ENCODE results near the gene PTPRK. TPM values are rescaled to one million over a fixed set of nuclear protein-coding genes. Genes with fewer than 3 reads are reported as not detected.

PTPRK gene
- total and polyA plus RNA-seq, 9 of the 15 experiments (the other 6 are each of a cell fraction or from before 2014, with no cell fraction given) = 0.04 to 0.51 TPM; not detected in 7

- ChIA-PET POLR2A (no interaction called here), CTCF (ENCODE audit: low intra/inter-chr PET ratio) (no interaction called here)
- intact Hi-C loops (cut with micrococcal nuclease) (no loop called here), in situ Hi-C loops (cut with MboI) (no loop called here)
- no peaks in the 10 kb centered on the region for H3K79me2 ChIP-seq (ENCODE audit: control insufficient read depth, insufficient read depth, low read length)
- 0% methylated on average over 2 of the region's 2 CpGs for WGBS (ENCODE audit: insufficient coverage, low coverage, missing lambda C conversion rate)
- ATAC-seq (no peak), FAIRE-seq (no peak), DNase-seq (ENCODE audit: extremely low read depth in 1 of 4, low spot score in 3 of 4) (no peak)
- BruUV-seq (replicated peaks) = no TSS peak
- no peaks in the 10 kb centered on the region for H3K27me3 ChIP-seq (ENCODE audit: control insufficient read depth in 2 of 2, insufficient read depth in 2 of 2, low read length in 2 of 2)
- no peak overlapping the region for H3K4me3 ChIP-seq
- H4K20me1 ChIP-seq (replicated peaks; ENCODE audit: control insufficient read depth, insufficient read depth, low read length) = no peaks in the 10 kb centered on the region
- H3K9me1 ChIP-seq (ENCODE audit: control insufficient read depth, insufficient read depth, low read length) = no peaks in the 10 kb centered on the region
- H3K9me3 ChIP-seq (replicated peaks; ENCODE audit: control insufficient read depth, insufficient read depth, low read depth, low read length) = no peaks in the 10 kb centered on the region
- H3K9ac ChIP-seq (ENCODE audit: insufficient read depth in 1 of 2, low read depth in 2 of 2, low read length in 2 of 2) = no peak overlapping the region
- H3K4me1 ChIP-seq (replicated peaks in 1 of 2; ENCODE audit: control insufficient read depth in 2 of 2, insufficient read depth in 2 of 2, low read length in 2 of 2) = no peaks in the 10 kb centered on the region
- H2AFZ ChIP-seq (ENCODE audit: low read depth, low read length) = no peak overlapping the region
- H3K27ac ChIP-seq (ENCODE audit: extremely low read depth, low read depth, low read length) = no peak overlapping the region
- H3K36me3 ChIP-seq (ENCODE audit: control insufficient read depth, insufficient read depth, low read length) = no peaks in the 10 kb centered on the region
- H3K4me2 ChIP-seq (ENCODE audit: insufficient read depth, low read length) = no peak overlapping the region
- TF ChIP-seq CBX3 (IDR thresholded peaks at IDR 0.05; ENCODE audit: borderline replicate concordance in 1 of 2, low read length in 2 of 2) = no peak
These were observed 54.7 kb downstream of the PTPRK start for GRCh38 chr6:128465368-128466343.

- BruUV-seq (replicated peaks) = no TSS peak
- no peak for FAIRE-seq
- CTCF ChIA-PET (ENCODE audit: low intra/inter-chr PET ratio) = no interaction called here
- no peak for ATAC-seq
- POLR2A ChIA-PET = no interaction called here
- Histone ChIP-seq H3K79me2 (ENCODE audit: control insufficient read depth, insufficient read depth, low read length) (no peaks in the 10 kb centered on the region), H2AFZ (ENCODE audit: low read depth, low read length) (no peak overlapping the region), H3K9me3 (replicated peaks; ENCODE audit: control insufficient read depth, insufficient read depth, low read depth, low read length) (no peaks in the 10 kb centered on the region), H3K4me1 (replicated peaks in 1 of 2; ENCODE audit: control insufficient read depth in 2 of 2, insufficient read depth in 2 of 2, low read length in 2 of 2) (no peaks in the 10 kb centered on the region), H3K4me2 (ENCODE audit: insufficient read depth, low read length) (no peak overlapping the region), H3K9me1 (ENCODE audit: control insufficient read depth, insufficient read depth, low read length) (no peaks in the 10 kb centered on the region), H3K9ac (ENCODE audit: insufficient read depth in 1 of 2, low read depth in 2 of 2, low read length in 2 of 2) (no peak overlapping the region), H3K4me3 (no peak overlapping the region), H3K27ac (ENCODE audit: extremely low read depth, low read depth, low read length) (no peak overlapping the region), H3K27me3 (ENCODE audit: control insufficient read depth in 2 of 2, insufficient read depth in 2 of 2, low read length in 2 of 2) (no peaks in the 10 kb centered on the region), H4K20me1 (replicated peaks; ENCODE audit: control insufficient read depth, insufficient read depth, low read length) (no peaks in the 10 kb centered on the region), H3K36me3 (ENCODE audit: control insufficient read depth, insufficient read depth, low read length) (no peaks in the 10 kb centered on the region)
- intact Hi-C loops (cut with micrococcal nuclease) = no loop called here
- in situ Hi-C loops (cut with MboI) = no loop called here
- no peak for DNase-seq (ENCODE audit: extremely low read depth in 1 of 4, low spot score in 3 of 4)
- WGBS (ENCODE audit: insufficient coverage, low coverage, missing lambda C conversion rate) = 0% methylated on average over 3 of the region's 3 CpGs
- TF ChIP-seq SUPT5H (IDR thresholded peaks at IDR 0.05) (no peak), BHLHE40 (IDR thresholded peaks at IDR 0.05; ENCODE audit: low read length) (no peak), HDAC6 (IDR thresholded peaks at IDR 0.05; ENCODE audit: low read depth, low read length) (no peak), ZNF316 (IDR thresholded peaks at IDR 0.05) (no peak), CREB5 (CRISPR knock-in tag; IDR thresholded peaks at IDR 0.05) (no peak), ZNF75A (CRISPR knock-in tag; IDR thresholded peaks at IDR 0.05) (no peak), RBM22 (IDR thresholded peaks at IDR 0.05; ENCODE audit: low read depth, low read length, poor library complexity, severe bottlenecking) (no peak), ARID1B (IDR thresholded peaks at IDR 0.05) (no peak), ZNF124 (CRISPR knock-in tag; IDR thresholded peaks at IDR 0.05) (no peak), POLR2AphosphoS2 (IDR thresholded peaks at IDR 0.05; ENCODE audit: low read length) (no peak), TCF3 (CRISPR knock-in tag; IDR thresholded peaks at IDR 0.05) (no peak), ZBTB26 (CRISPR knock-in tag; IDR thresholded peaks at IDR 0.05) (no peak), ZNF764 (CRISPR knock-in tag; IDR thresholded peaks at IDR 0.05; ENCODE audit: low read depth) (no peak), NFIC (IDR thresholded peaks at IDR 0.05) (no peak), KHSRP (IDR thresholded peaks at IDR 0.05) (no peak)
These were observed 55.6 kb downstream of the PTPRK start for GRCh38 chr6:128464790-128465189.

All from K562 (cell line).